Fibroblast of lung (primary cell): Measurements from ENCODE around the gene TPPP.

ENCODE experiments used
- EZH2 ChIP-seq: IDR thresholded peaks from 2 replicates; pipeline ENCODE4 v1.5.1; 2012; ENCODE audit warnings: low read length, control low read depth, mild to moderate bottlenecking; ENCODE audit errors: missing control alignments
- TF ChIP-seq, protein P1 (sequence below), 2 donors: IDR thresholded peaks in 1 of 2; conservative IDR thresholded peaks in 1 of 2; 1 replicate in 1 of 2; 2 replicates in 1 of 2; pipeline ENCODE4 v1.5.1; 2011 to 2012; ENCODE audit warnings: low read length in 2 of 2, control low read depth in 1 of 2, inconsistent platforms in 1 of 2, low read depth in 1 of 2, mild to moderate bottlenecking in 1 of 2

DNA sequence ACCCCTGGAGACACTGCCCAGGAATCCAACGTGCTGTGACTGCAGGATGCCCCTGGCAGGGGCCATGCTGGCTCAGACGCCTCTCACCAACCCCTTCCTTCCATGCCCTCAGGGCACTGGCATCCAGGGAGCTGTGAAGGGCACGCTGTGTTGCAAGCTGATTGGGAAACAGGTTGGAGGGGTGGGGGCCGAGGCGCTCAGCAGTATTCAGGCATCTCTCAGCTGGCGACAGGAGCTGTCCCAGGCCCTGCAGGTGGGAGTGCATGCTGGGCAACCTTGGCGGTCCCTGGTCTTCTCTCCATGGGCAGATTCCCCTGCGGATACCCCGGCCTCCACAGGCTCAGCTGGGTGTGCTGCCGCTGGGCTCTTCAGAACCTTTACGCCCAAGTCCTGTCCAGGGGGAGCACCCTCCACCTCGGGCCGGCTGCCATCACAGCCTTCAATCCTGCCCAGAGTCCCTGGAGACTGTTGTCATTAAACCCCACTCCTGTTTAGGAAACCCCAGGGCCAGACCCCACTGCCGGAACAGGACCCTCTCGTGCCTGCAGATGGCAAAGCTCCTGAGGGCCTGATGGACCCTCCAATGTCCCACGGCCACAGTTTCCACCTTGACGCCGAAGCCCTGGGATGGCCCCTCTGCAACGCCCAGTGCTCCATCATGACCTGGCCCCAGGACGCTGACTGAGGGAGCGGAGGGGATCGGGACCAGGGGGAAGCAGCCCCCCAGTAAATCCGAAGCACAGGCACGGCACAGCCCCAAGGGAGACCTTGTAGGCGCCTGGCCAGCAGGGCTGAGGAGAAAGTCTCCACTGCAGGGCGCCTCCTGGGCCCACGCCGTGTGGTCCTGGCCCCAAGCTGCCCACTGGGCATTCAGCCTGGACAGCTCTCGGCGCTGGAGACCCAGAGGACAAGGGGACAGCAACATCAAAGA is 9.3 kb downstream of the TPPP start:
- TF ChIP-seq, protein P1, sequence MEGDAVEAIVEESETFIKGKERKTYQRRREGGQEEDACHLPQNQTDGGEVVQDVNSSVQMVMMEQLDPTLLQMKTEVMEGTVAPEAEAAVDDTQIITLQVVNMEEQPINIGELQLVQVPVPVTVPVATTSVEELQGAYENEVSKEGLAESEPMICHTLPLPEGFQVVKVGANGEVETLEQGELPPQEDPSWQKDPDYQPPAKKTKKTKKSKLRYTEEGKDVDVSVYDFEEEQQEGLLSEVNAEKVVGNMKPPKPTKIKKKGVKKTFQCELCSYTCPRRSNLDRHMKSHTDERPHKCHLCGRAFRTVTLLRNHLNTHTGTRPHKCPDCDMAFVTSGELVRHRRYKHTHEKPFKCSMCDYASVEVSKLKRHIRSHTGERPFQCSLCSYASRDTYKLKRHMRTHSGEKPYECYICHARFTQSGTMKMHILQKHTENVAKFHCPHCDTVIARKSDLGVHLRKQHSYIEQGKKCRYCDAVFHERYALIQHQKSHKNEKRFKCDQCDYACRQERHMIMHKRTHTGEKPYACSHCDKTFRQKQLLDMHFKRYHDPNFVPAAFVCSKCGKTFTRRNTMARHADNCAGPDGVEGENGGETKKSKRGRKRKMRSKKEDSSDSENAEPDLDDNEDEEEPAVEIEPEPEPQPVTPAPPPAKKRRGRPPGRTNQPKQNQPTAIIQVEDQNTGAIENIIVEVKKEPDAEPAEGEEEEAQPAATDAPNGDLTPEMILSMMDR (conservative IDR thresholded peaks at IDR 0.05 in 1 of 2, IDR thresholded peaks at IDR 0.05 in 1 of 2; ENCODE audit: low read depth in 1 of 2, low read length in 2 of 2), result no peak
- TF ChIP-seq EZH2, result no peak
